ENCODE data around the gene MDFI. TPM values are rescaled to one million over a fixed set of nuclear protein-coding genes. Genes with fewer than 3 reads are reported as not detected.

Gene MDFI
- total RNA-seq, 2 experiments from 2014 or later = not detected

DNA sequence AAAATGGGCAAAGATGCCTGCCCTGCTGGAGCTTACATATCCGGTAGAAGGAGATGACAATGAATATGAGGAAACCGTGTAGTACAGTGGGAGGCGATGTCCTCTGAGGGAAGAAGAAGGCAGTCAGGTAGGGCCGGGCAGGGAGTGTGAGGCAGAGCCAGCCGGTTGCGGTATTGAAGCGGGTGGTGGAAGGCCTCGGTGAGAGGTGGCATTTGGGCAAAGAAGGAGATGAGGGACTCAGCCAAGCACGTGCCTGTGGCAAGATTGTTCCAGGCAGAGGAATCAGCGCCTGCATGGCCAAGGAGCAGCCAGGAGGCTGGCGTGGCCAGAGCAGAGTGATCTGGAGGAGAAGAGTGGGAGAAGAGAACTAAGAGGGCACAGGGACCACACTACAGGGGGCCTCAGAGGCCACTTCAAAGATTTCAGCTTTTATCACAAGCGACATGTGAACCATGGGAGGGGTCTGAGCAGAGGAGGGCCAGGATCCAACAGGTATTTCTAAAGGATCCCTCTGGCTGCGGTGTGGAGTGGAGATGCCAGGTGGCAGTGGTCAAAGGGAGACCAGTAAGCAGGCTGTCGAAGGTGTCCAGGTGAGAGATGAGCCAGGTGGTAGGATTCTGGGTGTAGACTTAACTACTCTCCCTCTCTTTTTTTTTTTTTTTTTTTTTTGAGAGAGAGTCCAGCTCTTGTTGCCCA is 13.8 kb downstream of the MDFI start:
- Mint-ChIP-seq H3K9me3 (no peaks in the 10 kb centered on the region), H3K27ac (no peak overlapping the region), H3K27me3 (peaks cover 2% of the 10 kb centered on the region), H3K4me3 (no peak overlapping the region), H3K4me1 (peaks cover 3% of the 10 kb centered on the region), H3K36me3 (no peaks in the 10 kb centered on the region)
- ATAC-seq (ENCODE audit: low read depth) (no peak), DNase-seq (no peak)
- POLR2A ChIA-PET = no interaction called here

DNA sequence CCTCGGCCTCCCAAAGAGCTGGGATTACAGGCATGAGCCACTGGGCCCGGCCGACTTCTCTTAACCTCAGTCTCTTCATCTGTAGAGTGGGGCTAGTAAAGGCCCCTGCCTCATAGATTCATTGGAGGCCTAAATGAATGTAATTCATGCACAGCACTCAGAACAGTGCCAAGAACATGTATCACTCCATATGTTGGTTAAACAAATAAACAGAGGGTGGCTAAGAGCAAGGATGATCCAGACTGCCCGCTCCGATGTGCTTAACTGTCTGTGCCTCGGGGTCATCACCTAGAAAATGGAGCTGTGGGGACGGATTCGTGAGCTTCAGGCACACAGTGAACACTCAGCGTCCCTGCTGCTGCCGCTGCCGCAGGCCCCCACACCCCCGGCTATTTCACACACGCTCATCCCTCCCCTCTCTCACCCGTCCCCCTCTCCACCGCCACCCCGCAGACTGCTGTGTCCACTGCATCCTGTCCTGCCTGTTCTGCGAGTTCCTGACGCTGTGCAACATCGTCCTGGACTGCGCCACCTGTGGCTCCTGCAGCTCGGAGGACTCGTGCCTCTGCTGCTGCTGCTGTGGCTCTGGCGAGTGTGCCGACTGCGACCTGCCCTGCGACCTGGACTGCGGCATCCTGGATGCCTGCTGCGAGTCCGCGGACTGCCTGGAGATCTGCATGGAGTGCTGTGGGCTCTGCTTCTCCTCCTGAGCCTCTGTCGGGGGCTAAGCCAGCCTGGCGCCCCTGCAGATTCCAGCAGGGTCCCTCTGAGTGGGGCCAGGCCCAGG is 14.8 kb downstream of the MDFI start:
- DNase-seq = no peak
- ATAC-seq (ENCODE audit: low read depth) = no peak
- peaks cover 4% of the 10 kb centered on the region for H3K27me3 Mint-ChIP-seq
- H3K4me3 Mint-ChIP-seq = no peak overlapping the region
- no peaks in the 10 kb centered on the region for H3K9me3 Mint-ChIP-seq
- peaks cover 3% of the 10 kb centered on the region for H3K4me1 Mint-ChIP-seq
- no peak overlapping the region for H3K27ac Mint-ChIP-seq
- POLR2A ChIA-PET = interaction anchor here (0.6 kb wide), 1 partner anchor 685 kb away, joined by 3 read pairs; no protein-coding TSS in a partner anchor
- H3K36me3 Mint-ChIP-seq = no peaks in the 10 kb centered on the region

DNA sequence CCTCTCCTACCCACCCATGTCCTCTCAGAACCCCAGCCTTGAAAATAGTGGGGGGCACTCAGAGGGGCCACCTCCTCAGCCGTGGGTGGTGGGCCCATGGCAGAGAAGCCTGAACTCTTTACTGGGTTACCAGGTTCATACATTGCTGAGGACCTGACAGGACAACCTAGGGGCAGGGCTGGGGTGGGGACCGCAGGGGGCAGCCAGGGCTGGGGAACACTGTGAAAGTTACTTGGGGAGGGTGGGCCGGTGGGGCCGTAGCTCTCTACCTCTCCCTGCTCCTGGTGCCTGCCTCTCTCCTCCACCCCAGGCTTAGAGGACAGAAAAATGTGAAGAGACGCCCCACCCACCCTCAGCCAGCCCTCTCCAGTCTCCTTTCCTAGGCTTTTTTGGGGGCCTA is 15.4 kb downstream of the MDFI start:
- H3K27me3 Mint-ChIP-seq = peaks cover 8% of the 10 kb centered on the region
- no peaks in the 10 kb centered on the region for H3K9me3 Mint-ChIP-seq
- POLR2A ChIA-PET = no interaction called here
- no peaks in the 10 kb centered on the region for H3K36me3 Mint-ChIP-seq
- no peak overlapping the region for H3K27ac Mint-ChIP-seq
- DNase-seq (no peak), ATAC-seq (ENCODE audit: low read depth) (no peak)
- no peak overlapping the region for H3K4me3 Mint-ChIP-seq
- peaks cover 3% of the 10 kb centered on the region for H3K4me1 Mint-ChIP-seq

DNA sequence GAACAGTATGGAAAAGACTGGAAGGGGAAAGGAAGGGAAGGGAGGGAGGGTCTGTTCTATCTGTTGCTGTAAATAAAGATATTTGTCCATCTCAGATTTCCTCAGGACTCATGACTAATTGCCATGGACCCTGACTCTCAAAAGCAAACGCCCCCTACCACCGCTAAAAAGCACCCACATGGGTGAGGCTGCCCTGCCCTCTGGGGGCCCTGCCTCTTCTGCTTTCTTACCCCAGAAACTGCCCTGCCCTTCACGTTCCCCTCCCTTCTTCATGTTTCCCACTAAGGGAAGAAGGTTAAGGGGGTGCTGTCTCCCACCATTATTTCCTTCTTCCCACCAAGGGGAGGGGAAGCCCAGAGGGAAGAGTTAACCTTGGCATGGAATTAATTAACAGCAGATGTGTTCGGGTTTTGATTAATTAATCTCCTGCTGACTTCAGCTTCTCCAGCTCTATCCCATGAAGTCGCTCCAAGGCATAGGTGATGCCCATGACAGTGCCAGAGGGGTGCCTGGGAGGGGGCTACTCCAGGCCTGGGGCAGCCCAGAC is 16.0 kb downstream of the MDFI start:
- Mint-ChIP-seq H3K27me3 (peaks cover 11% of the 10 kb centered on the region), H3K9me3 (no peaks in the 10 kb centered on the region), H3K4me1 (peaks cover 3% of the 10 kb centered on the region), H3K27ac (no peak overlapping the region), H3K4me3 (no peak overlapping the region), H3K36me3 (no peaks in the 10 kb centered on the region)
- POLR2A ChIA-PET = no interaction called here
- ATAC-seq (ENCODE audit: low read depth) (no peak), DNase-seq (no peak)

DNA sequence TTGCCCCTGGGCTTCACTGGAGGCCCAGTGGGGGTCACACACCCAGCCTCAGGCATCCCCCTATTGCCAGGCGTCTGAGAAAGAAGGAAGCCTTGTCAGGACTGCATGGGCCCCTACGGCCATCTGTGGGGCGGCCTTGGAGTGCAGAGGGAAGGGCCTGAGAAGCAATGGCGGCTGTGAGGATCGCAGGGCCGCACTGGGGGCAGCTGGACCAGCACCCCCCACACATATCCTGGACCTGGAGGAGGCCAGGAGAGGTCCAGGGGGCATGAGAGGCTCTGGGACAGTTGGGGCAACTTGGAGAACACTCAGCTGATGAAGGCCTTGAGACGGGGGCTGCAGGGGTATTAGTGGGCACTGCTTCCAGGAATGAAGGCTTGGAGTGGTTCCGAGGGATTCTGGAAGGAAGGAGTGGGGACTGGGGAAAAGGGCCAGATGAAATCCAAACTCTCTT is 16.5 kb downstream of the MDFI start:
- POLR2A ChIA-PET = no interaction called here
- Mint-ChIP-seq H3K27ac (no peak overlapping the region), H3K27me3 (peaks cover 12% of the 10 kb centered on the region), H3K4me3 (no peak overlapping the region), H3K36me3 (no peaks in the 10 kb centered on the region), H3K4me1 (peaks cover 3% of the 10 kb centered on the region), H3K9me3 (no peaks in the 10 kb centered on the region)
- DNase-seq (no peak), ATAC-seq (ENCODE audit: low read depth) (no peak)

DNA sequence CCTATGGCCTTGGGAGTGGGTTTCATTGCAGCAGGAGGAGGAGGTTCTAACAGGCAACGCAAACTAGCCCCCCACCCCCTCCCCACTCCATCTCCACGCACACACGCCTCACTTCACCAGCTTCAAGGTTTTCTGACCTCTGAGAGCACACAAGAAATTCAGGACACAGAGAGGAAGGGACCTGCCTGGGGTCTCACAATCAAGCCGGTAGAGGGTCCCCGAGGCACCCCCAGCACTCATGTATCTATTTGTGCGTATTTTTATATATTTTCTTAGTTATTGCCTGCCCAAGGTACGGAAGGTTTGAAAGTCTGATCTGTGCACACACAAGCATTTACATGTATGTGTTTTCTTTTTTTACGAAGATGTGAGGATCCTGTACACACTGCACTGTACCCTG is 16.9 kb downstream of the MDFI start:
- H3K27me3 Mint-ChIP-seq = peaks cover 12% of the 10 kb centered on the region
- H3K4me1 Mint-ChIP-seq = peaks cover 3% of the 10 kb centered on the region
- no peak overlapping the region for H3K27ac Mint-ChIP-seq
- ATAC-seq (ENCODE audit: low read depth) = no peak
- no peaks in the 10 kb centered on the region for H3K9me3 Mint-ChIP-seq
- POLR2A ChIA-PET = no interaction called here
- no peak for DNase-seq
- H3K36me3 Mint-ChIP-seq = no peaks in the 10 kb centered on the region
- no peak overlapping the region for H3K4me3 Mint-ChIP-seq

DNA sequence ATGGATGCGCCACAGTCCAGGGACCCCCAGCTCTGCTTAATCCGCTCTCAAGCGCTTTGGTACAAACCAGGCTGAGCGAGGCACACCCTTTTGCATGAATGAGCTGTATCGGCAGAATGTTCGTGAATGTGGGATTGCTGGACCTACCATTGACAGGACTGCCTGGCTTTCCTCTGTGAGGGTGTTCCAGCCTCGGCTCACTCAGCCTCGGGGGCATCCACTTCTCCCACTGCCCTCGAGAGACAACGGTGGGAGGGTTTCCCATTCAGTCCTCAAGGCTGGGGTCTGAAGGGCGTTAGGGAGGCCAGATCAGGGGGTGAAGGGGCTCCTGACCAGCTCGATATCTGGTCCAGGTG is 17.4 kb downstream of the MDFI start:
- no peaks in the 10 kb centered on the region for H3K9me3 Mint-ChIP-seq
- H3K4me1 Mint-ChIP-seq = peaks cover 3% of the 10 kb centered on the region
- no peak for DNase-seq
- no peak overlapping the region for H3K4me3 Mint-ChIP-seq
- no peaks in the 10 kb centered on the region for H3K36me3 Mint-ChIP-seq
- ATAC-seq (ENCODE audit: low read depth) = no peak
- POLR2A ChIA-PET = no interaction called here
- H3K27ac Mint-ChIP-seq = no peak overlapping the region
- peaks cover 16% of the 10 kb centered on the region for H3K27me3 Mint-ChIP-seq

DNA sequence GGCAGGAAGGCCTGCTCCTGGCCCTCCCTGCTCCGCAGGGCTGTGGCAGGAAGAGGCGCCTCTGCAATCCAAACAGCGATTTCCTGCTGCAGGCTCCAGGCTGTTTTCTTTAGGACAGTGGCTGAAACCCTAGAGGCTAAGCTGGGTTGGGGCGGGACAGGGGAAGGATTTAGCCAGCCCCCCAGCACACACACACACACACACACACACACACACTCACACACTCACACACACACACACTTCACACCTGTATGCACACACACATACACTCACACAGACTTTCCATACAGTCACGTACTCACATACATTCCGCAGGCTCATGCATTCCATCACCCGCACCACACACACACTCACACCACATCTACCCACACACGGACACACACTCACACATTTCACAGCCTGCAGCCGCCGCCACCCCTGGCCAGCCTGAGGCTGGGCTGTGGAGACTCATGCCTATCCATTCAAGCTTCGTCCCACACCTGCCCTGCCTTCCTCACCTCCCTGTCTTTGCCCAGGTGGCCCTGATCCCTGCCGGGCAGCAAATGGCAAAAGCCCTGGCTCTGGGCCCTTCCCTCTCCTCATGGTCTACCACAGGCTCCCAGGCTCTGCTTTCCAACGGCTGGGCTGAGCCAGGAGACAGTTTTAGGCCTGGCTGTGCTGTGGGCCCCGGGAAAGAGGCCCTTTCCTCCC is 17.9 kb downstream of the MDFI start:
- no peak for ATAC-seq (ENCODE audit: low read depth)
- no peak for DNase-seq
- peaks cover 19% of the 10 kb centered on the region for H3K27me3 Mint-ChIP-seq
- no peak overlapping the region for H3K27ac Mint-ChIP-seq
- no peaks in the 10 kb centered on the region for H3K9me3 Mint-ChIP-seq
- H3K36me3 Mint-ChIP-seq = no peaks in the 10 kb centered on the region
- POLR2A ChIA-PET = no interaction called here
- H3K4me3 Mint-ChIP-seq = no peak overlapping the region
- H3K4me1 Mint-ChIP-seq = peaks cover 3% of the 10 kb centered on the region

DNA sequence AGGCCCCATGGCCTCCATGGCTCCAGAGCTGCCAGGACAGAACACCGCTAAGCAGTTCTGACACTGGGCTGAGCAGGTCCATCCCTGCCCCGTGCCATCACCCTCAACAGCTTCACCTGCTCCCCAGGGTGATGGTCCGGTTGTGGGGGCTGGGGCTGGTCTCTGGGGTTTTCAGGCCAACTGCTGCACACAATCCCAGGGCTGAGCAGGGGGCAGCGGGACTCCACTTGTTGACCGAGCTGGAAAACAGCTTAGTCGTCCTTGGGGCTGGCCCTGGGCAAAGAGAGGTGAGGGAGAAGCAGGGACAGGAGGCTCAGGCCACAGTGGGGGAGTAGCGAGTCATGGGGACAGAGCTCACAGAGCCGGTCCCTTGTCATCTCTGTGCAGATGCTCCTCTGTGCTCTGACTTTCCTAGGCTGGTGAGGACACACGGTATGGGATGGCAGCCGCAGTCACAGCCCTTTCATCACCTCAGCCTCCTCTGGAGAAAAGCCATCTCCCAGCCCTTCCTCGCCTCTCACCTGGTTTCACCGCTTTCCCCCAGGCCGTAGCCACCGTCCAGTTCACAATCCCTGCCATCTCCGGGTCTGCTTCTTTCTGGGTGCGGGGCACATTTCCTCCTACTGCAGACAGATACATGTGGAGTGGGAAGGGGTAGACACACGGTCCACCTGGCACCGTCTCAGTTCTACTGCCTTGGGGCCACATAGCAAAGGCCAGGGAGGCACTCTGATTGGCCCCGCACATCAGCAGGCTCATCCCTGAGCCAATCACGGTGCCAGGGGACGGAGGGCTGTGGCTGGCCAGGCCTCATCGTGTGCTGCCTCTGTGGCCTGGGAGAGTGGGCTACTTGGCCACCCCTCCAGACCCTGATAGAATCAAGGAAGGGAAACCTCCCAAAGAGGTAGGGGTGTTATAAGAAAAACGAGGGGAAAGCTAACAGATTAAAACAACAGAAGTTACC is 19.1 kb downstream of the MDFI start:
- POLR2A ChIA-PET = no interaction called here
- Mint-ChIP-seq H3K27ac (no peak overlapping the region), H3K9me3 (no peaks in the 10 kb centered on the region), H3K36me3 (no peaks in the 10 kb centered on the region), H3K4me1 (peaks cover 3% of the 10 kb centered on the region), H3K4me3 (no peak overlapping the region), H3K27me3 (peaks cover 29% of the 10 kb centered on the region)
- no peak for DNase-seq
- ATAC-seq (ENCODE audit: low read depth) = no peak

DNA sequence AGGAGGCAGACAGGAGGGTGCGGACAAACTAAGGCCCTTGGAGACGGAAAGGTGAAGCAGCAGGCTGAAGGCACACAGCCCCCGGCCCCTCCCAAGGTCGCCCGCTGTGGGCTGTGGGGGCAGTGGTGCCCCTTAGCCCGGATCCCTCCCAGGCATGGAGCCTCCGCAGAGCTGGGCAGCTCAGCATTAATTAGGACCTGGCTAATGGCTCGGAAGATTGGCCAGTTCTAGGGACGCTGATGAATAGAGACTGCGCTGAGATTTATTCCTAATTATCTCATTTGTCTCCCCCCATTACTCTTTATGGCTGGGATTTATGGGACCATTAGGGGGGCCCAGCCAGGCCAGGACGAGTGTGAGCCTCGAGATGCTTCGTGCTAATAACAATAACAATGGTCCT is 20.4 kb downstream of the MDFI start:
- ATAC-seq (ENCODE audit: low read depth) (no peak), DNase-seq (no peak)
- no peaks in the 10 kb centered on the region for H3K36me3 Mint-ChIP-seq
- peaks cover 3% of the 10 kb centered on the region for H3K4me1 Mint-ChIP-seq
- H3K27me3 Mint-ChIP-seq = peaks cover 30% of the 10 kb centered on the region
- no peaks in the 10 kb centered on the region for H3K9me3 Mint-ChIP-seq
- H3K27ac Mint-ChIP-seq = no peak overlapping the region
- POLR2A ChIA-PET = no interaction called here
- no peak overlapping the region for H3K4me3 Mint-ChIP-seq

DNA sequence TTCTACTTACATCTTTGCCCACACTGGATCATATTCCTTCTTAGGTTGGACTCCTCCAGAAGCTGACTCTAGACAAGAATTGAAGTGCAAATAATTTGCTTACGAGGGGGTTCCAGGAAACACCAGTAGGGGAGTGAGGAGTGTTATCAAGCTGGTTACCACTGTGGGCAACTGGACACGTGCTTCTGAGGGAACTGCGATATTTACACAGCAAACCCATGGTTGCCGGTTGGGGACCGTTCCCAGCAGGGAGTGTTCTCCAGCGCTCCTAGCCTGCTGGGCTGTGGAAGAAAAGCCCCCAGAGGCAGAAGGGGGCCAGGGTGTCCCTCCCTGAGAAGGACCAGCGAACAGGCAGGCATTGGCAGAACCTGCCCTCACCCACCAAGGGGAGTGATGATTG is 21.7 kb downstream of the MDFI start:
- H3K27ac Mint-ChIP-seq = no peak overlapping the region
- ATAC-seq (ENCODE audit: low read depth) = no peak
- H3K4me1 Mint-ChIP-seq = peaks cover 3% of the 10 kb centered on the region
- H3K27me3 Mint-ChIP-seq = peaks cover 33% of the 10 kb centered on the region
- no peak overlapping the region for H3K4me3 Mint-ChIP-seq
- POLR2A ChIA-PET = no interaction called here
- no peak for DNase-seq
- no peaks in the 10 kb centered on the region for H3K9me3 Mint-ChIP-seq
- no peaks in the 10 kb centered on the region for H3K36me3 Mint-ChIP-seq

DNA sequence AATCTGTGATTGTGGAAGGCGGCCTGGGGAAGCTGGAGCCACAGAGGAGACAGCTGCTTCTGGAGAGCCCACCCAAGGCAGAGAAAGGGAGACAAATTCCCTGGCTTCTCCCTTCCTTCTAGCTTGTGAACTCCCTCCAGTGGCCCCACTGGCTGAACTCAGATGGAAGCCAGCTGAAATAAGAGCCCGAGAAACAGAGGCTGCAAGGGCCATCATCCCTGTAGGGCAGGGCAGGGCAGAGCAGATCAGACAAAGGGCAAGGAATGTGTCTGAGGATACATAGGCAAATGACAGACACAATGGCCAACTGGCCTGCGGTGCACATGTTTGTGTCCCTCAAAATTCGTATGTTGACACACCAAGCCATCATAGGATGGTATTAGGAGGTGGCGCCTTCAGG is 25.3 kb downstream of the MDFI start:
- no peaks in the 10 kb centered on the region for H3K9me3 Mint-ChIP-seq
- H3K4me3 Mint-ChIP-seq = no peak overlapping the region
- H3K36me3 Mint-ChIP-seq = no peaks in the 10 kb centered on the region
- DNase-seq (no peak), ATAC-seq (ENCODE audit: low read depth) (no peak)
- peaks cover 35% of the 10 kb centered on the region for H3K27me3 Mint-ChIP-seq
- no peaks in the 10 kb centered on the region for H3K4me1 Mint-ChIP-seq
- H3K27ac Mint-ChIP-seq = no peak overlapping the region
- POLR2A ChIA-PET = no interaction called here

DNA sequence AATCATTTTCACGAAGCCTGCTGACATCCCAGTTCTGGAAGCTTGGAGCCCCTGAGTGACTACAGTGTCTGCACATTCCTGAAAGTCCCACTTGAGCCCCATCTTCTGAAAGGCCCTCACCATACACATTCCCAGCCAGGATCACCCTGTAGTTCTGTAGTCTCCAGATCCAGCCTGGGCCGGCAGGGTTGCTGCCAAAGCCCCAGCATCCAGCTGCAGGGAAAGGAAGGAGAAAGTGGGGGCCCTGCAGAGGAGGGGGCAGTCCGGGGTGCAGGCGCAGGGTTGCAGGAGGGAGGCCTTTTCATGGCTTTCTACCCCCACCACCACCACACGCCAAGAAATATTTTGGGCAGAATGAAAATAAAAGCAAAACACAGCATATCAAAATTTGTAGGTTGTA is 26.0 kb downstream of the MDFI start:
- DNase-seq (no peak), ATAC-seq (ENCODE audit: low read depth) (no peak)
- H3K4me3 Mint-ChIP-seq = no peak overlapping the region
- POLR2A ChIA-PET = no interaction called here
- H3K27ac Mint-ChIP-seq = no peak overlapping the region
- H3K4me1 Mint-ChIP-seq = no peaks in the 10 kb centered on the region
- H3K27me3 Mint-ChIP-seq = peaks cover 38% of the 10 kb centered on the region
- H3K9me3 Mint-ChIP-seq = no peaks in the 10 kb centered on the region
- H3K36me3 Mint-ChIP-seq = no peaks in the 10 kb centered on the region

Measured in activated naive CD8-positive, alpha-beta T cell treated with anti-CD3 and anti-CD28 coated beads, Interleukin-2, amount 10 ng/mL, durations not matched to agents 7 days and 5 days (primary cell).